B cell (primary cell): ENCODE results near the gene HMG20A. TPM values are rescaled to one million over a fixed set of nuclear protein-coding genes. Genes with fewer than 3 reads are reported as not detected.

Experiments
- ATAC-seq: fragments of 200-7000 bp; cut with Tn5 transposase; one replicate; pipeline ENCODE4 v1.10.0; 2021; ENCODE audit warnings: low read depth, mild to moderate bottlenecking, moderate number of reproducible peaks, moderate library complexity
- CTCF ChIA-PET: fragments of 350-600 bp; sonication (Branson Sonifier 250); formaldehyde crosslinking; loops from one replicate; lab custom pipeline; 2021; ENCODE audit warnings: antibody characterized with exemption, inconsistent platforms; lab: Charles Lee
- POLR2A ChIA-PET: fragments of 350-600 bp; sonication (Branson Sonifier 250); formaldehyde crosslinking; loops from one replicate; lab custom pipeline; 2021; ENCODE audit warnings: antibody characterized with exemption; lab: Charles Lee
- DNase-seq: peaks from one replicate; pipeline ENCODE4 v3.0.0; 2013
- H2AFZ ChIP-seq: 2 replicates; pipeline ENCODE4 v1.6.1; 2012; ENCODE audit warnings: mild to moderate bottlenecking, low read depth, low read length; ENCODE audit not compliant: insufficient read depth, poor library complexity, severe bottlenecking
- H3K27ac ChIP-seq, 2 donors: 1 replicate in 1 of 2; 2 replicates in 1 of 2; pipeline ENCODE4 v1.5.1; 2012 to 2013; ENCODE audit warnings: low read length in 2 of 2, mild to moderate bottlenecking in 2 of 2, moderate library complexity in 1 of 2
- H3K27me3 ChIP-seq, 4 experiments: fragments of 200-600 bp in 1 of 4; sonication (generic) in 1 of 4; replicated peaks in 1 of 4; 1 replicate in 2 of 4; 2 replicates in 2 of 4; pipeline versions ENCODE4 v1.6.1 to v1.7.0; 2013 to 2016; ENCODE audit warnings: low read length in 3 of 4, mild to moderate bottlenecking in 2 of 4, mixed read lengths in 1 of 4, moderate library complexity in 1 of 4; ENCODE audit not compliant: insufficient read depth in 4 of 4, control insufficient read depth in 3 of 4; ENCODE audit errors: control extremely low read depth in 1 of 4
- H3K36me3 ChIP-seq, 2 experiments: replicated peaks in 1 of 2; 1 replicate in 1 of 2; 2 replicates in 1 of 2; pipeline versions ENCODE4 v1.6.1 to v1.7.1; 2013; ENCODE audit warnings: low read length in 1 of 2; ENCODE audit not compliant: insufficient read depth in 2 of 2, control insufficient read depth in 1 of 2; ENCODE audit errors: control extremely low read depth in 1 of 2, extremely low read depth in 1 of 2
- H3K4me1 ChIP-seq, 2 donors: fragments of 200-600 bp in 1 of 2; sonication (generic) in 1 of 2; 1 replicate in 1 of 2; 2 replicates in 1 of 2; pipeline versions ENCODE4 v1.5.1 to v1.6.1; 2013 to 2017; ENCODE audit warnings: low read length in 2 of 2; ENCODE audit not compliant: control insufficient read depth in 2 of 2, insufficient read depth in 2 of 2
- H3K4me2 ChIP-seq: replicated peaks from 2 replicates; pipeline ENCODE3; 2012; ENCODE audit warnings: mild to moderate bottlenecking, low read depth, low read length; ENCODE audit not compliant: poor library complexity, severe bottlenecking
- H3K4me3 ChIP-seq, 5 experiments: fragments of 200-600 bp in 1 of 5; sonication (generic) in 1 of 5; 1 replicate in 3 of 5; 2 replicates in 2 of 5; pipeline versions ENCODE4 v1.5.1 to v1.7.0; 2011 to 2016; ENCODE audit warnings: low read length in 4 of 5, mild to moderate bottlenecking in 4 of 5, low read depth in 2 of 5, control low read depth in 1 of 5, moderate library complexity in 1 of 5; ENCODE audit not compliant: insufficient read depth in 1 of 5; ENCODE audit errors: control extremely low read depth in 1 of 5, extremely low read depth in 1 of 5
- H3K79me2 ChIP-seq: fragments of 200-600 bp; sonication (generic); one replicate; pipeline ENCODE4 v1.6.0; 2016; ENCODE audit warnings: low read length; ENCODE audit not compliant: control insufficient read depth, insufficient read depth
- H3K9ac ChIP-seq: fragments of 200-600 bp; sonication (generic); 2 replicates; pipeline ENCODE4 v1.6.1; 2017; ENCODE audit warnings: mild to moderate bottlenecking, low read length, moderate library complexity
- H3K9me3 ChIP-seq, 3 donors: one replicate each; pipeline versions ENCODE4 v1.6.1 to v1.7.1; 2013; ENCODE audit warnings: low read length in 2 of 3; ENCODE audit not compliant: control insufficient read depth in 2 of 3, insufficient read depth in 1 of 3; ENCODE audit errors: control extremely low read depth in 1 of 3
- H4K20me1 ChIP-seq: 2 replicates; pipeline ENCODE4 v1.6.0; 2012; ENCODE audit warnings: mild to moderate bottlenecking, low read length; ENCODE audit not compliant: insufficient read depth, control insufficient read depth, poor library complexity, severe bottlenecking
- H3K27ac Mint-ChIP-seq: one replicate; pipeline ENCODE4 v1.8.0; 2021; ENCODE audit warnings: mixed read lengths
- H3K27me3 Mint-ChIP-seq: one replicate; pipeline ENCODE4 v1.8.0; 2021; ENCODE audit warnings: mixed read lengths
- H3K4me1 Mint-ChIP-seq: one replicate; pipeline ENCODE4 v1.8.0; 2021; ENCODE audit warnings: mixed read lengths
- H3K4me3 Mint-ChIP-seq: one replicate; pipeline ENCODE4 v1.8.0; 2021; ENCODE audit warnings: mixed read lengths
- H3K9me3 Mint-ChIP-seq: one replicate; pipeline ENCODE4 v1.8.0; 2022; ENCODE audit warnings: mixed read lengths; ENCODE audit not compliant: insufficient read depth
- EZH2 ChIP-seq: IDR thresholded peaks from 2 replicates; pipeline ENCODE4 v1.6.1; 2012; ENCODE audit warnings: borderline replicate concordance, low read depth, mild to moderate bottlenecking, moderate library complexity, low read length; ENCODE audit not compliant: insufficient read depth, poor library complexity, severe bottlenecking
- WGBS: methylation state at CpG from one replicate; pipeline ENCODE4 v1.1.5; 2013; ENCODE audit warnings: missing lambda C conversion rate; ENCODE audit not compliant: insufficient coverage; 5-methylcytosine and 5-hydroxymethylcytosine counted together
- intact Hi-C: fragments of 100-400 bp; cut with micrococcal nuclease; formaldehyde crosslinking; loops from one replicate; pipeline ENCODE4 v1.10.0; 2022
- polyA plus RNA-seq: library from polyadenylated mRNA; depleted of rRNA; stranded (reverse); fragments of >200 nt; gene quantifications from 2 replicates; pipeline ENCODE4 v1.2.3, GENCODE V29; 2012
- total RNA-seq, 2 donors: library from RNA; stranded (reverse); fragments of 120-200 nt in 1 of 2; gene quantifications; 1 replicate in 1 of 2; 2 replicates in 1 of 2; pipeline versions ENCODE4 v1.2.3 to v1.2.4, GENCODE V29; 2013 to 2022
- TF ChIP-seq, protein P1 (sequence below): fragments of 200-600 bp; IDR thresholded peaks from one replicate; pipeline ENCODE4 v1.8.0; 2022; ENCODE audit warnings: antibody characterized with exemption, mild to moderate bottlenecking

Gene HMG20A
- total and polyA plus RNA-seq, 2 donors (not counting 1 experiment from before 2014, with no cell fraction given), result 26.1 to 63.5 TPM

DNA sequence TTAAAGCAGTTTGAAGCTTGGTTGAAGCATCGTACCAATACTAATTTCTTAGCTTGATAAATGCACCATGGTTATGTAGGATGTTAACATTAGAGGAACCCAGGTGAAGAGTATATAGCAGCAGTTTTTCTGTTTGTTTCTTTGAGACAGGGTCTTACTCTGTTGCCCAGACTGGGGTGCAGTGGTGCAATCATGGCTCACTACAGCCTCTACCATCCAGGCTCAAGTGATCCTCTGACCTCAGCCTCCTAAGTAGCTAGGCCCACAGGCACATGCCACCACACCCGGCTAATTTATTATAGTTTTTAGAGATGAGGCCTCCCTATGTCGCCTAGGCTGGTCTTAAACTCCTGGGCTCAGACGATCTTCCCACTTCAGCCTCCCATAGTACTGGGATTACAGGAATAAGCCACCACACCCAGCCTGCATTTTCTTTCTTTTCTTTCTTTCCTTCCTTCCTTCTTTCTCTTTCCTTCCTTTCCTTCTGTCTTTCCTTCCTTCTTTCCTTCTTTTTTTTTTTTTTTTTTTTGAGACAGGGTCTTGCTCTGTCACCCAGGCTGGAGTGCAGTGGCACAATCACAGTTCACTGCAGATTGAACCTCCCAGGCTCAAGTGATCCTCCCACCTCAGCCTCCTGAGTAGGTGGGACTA lies 6.9 kb upstream of the HMG20A start:
- 100% methylated on average over 3 of the region's 4 CpGs for WGBS
- Histone ChIP-seq H3K4me2 (no peak overlapping the region), H3K4me1 (peaks cover 23 to 24% of the 10 kb centered on the region in 2 donors), H3K79me2 (peaks cover 89% of the 10 kb centered on the region), H3K9me3 (no peaks in the 10 kb centered on the region), H2AFZ (no peak overlapping the region), H3K9ac (no peak overlapping the region), H4K20me1 (no peaks in the 10 kb centered on the region), H3K27ac (no peak overlapping the region), H3K36me3 (peaks cover 0 to 3% of the 10 kb centered on the region in 2 experiments), H3K27me3 (no peaks in the 10 kb centered on the region), H3K4me3 (no peak overlapping the region)
- intact Hi-C loops, result no loop called here
- DNase-seq, result no peak
- no peak for ATAC-seq
- no peaks in the 10 kb centered on the region for H3K27me3 Mint-ChIP-seq
- CTCF ChIA-PET, result no interaction called here
- no peaks in the 10 kb centered on the region for H3K9me3 Mint-ChIP-seq
- TF ChIP-seq, protein P1, sequence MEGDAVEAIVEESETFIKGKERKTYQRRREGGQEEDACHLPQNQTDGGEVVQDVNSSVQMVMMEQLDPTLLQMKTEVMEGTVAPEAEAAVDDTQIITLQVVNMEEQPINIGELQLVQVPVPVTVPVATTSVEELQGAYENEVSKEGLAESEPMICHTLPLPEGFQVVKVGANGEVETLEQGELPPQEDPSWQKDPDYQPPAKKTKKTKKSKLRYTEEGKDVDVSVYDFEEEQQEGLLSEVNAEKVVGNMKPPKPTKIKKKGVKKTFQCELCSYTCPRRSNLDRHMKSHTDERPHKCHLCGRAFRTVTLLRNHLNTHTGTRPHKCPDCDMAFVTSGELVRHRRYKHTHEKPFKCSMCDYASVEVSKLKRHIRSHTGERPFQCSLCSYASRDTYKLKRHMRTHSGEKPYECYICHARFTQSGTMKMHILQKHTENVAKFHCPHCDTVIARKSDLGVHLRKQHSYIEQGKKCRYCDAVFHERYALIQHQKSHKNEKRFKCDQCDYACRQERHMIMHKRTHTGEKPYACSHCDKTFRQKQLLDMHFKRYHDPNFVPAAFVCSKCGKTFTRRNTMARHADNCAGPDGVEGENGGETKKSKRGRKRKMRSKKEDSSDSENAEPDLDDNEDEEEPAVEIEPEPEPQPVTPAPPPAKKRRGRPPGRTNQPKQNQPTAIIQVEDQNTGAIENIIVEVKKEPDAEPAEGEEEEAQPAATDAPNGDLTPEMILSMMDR, result no peak
- TF ChIP-seq EZH2, result no peak
- H3K4me1 Mint-ChIP-seq, result peaks cover 50% of the 10 kb centered on the region
- no peak overlapping the region for H3K4me3 Mint-ChIP-seq
- POLR2A ChIA-PET, result no interaction called here
- no peak overlapping the region for H3K27ac Mint-ChIP-seq

DNA sequence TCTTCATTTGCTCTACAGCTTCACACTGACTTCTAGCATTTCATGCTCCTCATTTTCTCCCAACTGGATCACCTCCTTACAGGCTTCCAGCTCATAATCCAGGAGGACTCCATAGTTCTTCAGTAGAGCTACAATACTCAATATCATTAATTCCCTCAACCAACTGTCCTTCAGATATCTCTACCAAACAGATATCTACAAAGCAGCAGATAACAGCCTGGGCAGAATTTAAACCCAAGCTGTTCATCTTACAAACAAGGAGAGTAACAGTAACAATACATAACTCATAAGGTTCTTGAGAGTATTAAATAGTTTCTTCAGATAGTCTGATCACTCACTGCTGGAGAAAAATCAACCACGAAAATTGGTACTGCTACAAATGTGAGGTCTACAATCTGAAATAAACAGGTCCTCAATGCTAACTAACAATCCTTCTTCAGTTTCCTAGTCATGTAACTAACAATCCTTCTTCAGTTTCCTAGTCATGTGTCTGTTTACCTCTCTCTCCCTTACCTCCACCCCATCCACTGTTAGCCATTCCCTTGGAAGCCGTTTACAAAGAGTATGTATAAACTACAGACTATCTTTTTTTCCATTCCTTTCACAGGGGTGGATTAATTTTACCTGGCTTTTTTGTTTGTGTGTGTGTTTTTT lies 5.8 kb upstream of the HMG20A start:
- H3K27ac ChIP-seq, result no peak overlapping the region
- Mint-ChIP-seq H3K27ac (peak overlapping the region; percentile 27), H3K27me3 (no peaks in the 10 kb centered on the region), H3K4me1 (peaks cover 43% of the 10 kb centered on the region), H3K4me3 (no peak overlapping the region), H3K9me3 (no peaks in the 10 kb centered on the region)
- intact Hi-C loops, result no loop called here
- H3K79me2 ChIP-seq, result peaks cover 88% of the 10 kb centered on the region
- no peak overlapping the region for H3K4me2 ChIP-seq
- H2AFZ ChIP-seq, result no peak overlapping the region
- no peak overlapping the region for H3K4me3 ChIP-seq
- H3K36me3 ChIP-seq, result peaks cover 0 to 3% of the 10 kb centered on the region in 2 experiments
- no peak overlapping the region for H3K9ac ChIP-seq
- peaks cover 17 to 18% of the 10 kb centered on the region in 2 donors for H3K4me1 ChIP-seq
- 90% methylated on average over 1 of the region's 2 CpGs for WGBS
- ATAC-seq (no peak), DNase-seq (no peak)
- H3K27me3 ChIP-seq, result no peaks in the 10 kb centered on the region
- H4K20me1 ChIP-seq, result no peaks in the 10 kb centered on the region
- CTCF ChIA-PET, result no interaction called here
- TF ChIP-seq, protein P1, result no peak
- no peak for TF ChIP-seq EZH2
- POLR2A ChIA-PET, result no interaction called here
- no peaks in the 10 kb centered on the region for H3K9me3 ChIP-seq
